Right lobe of liver (tissue), 6 donors: ENCODE results near the gene SF1. TPM values are rescaled to one million over a fixed set of nuclear protein-coding genes. Genes with fewer than 3 reads are reported as not detected.
A peak's percentile ranks its signal among the peaks of the same experiment; 100 is the strongest.

Experiments
- ATAC-seq, 4 donors: fragments of 200-7000 bp; cut with Tn5 transposase; one replicate each; pipeline ENCODE4 v1.9.1; 2020; ENCODE audit warnings: mild to moderate bottlenecking in 4 of 4, moderate library complexity in 4 of 4
- DNase-seq, 3 donors: peaks; one replicate each; pipeline ENCODE4 v3.0.0-alpha.2; 2020
- H3K27ac ChIP-seq, 3 donors: fragments of 200-600 bp; one replicate each; pipeline ENCODE4 v1.8.0; 2022
- H3K27me3 ChIP-seq, 2 donors: fragments of 200-600 bp; one replicate each; pipeline ENCODE4 v1.8.0; 2022
- H3K36me3 ChIP-seq, 4 donors: fragments of 200-600 bp; sonication (generic) in 1 of 4; one replicate each; pipeline versions ENCODE4 v1.5.1 to v1.8.0; 2017 to 2022; ENCODE audit warnings: control low read depth in 1 of 4
- H3K4me1 ChIP-seq, 4 donors: fragments of 200-600 bp; sonication (generic) in 1 of 4; one replicate each; pipeline versions ENCODE4 v1.5.1 to v1.8.0; 2017 to 2022; ENCODE audit warnings: control low read depth in 1 of 4
- H3K4me3 ChIP-seq, 3 donors: fragments of 200-600 bp; one replicate each; pipeline ENCODE4 v1.8.0; 2022
- H3K9me3 ChIP-seq, 4 donors: fragments of 200-600 bp; sonication (generic) in 1 of 4; one replicate each; pipeline versions ENCODE4 v1.5.1 to v1.8.0; 2017 to 2022; ENCODE audit warnings: control low read depth in 1 of 4
- CTCF ChIP-seq, 4 donors: fragments of 200-600 bp in 3 of 4; fragments of 450-650 bp in 1 of 4; IDR thresholded peaks; one replicate each; pipeline versions ENCODE4 v1.5.1 to v1.8.0; 2016 to 2022; ENCODE audit warnings: antibody characterized with exemption in 4 of 4, mild to moderate bottlenecking in 2 of 4
- POLR2A ChIP-seq: fragments of 450-650 bp; IDR thresholded peaks from one replicate; pipeline ENCODE4 v1.6.1; 2017; ENCODE audit warnings: antibody characterized with exemption, mild to moderate bottlenecking
- WGBS: methylation state at CpG from one replicate; pipeline ENCODE4 v1.1.6; 2018; ENCODE audit warnings: low coverage, low lambda C conversion rate; ENCODE audit not compliant: insufficient coverage; ENCODE audit errors: missing lambda C conversion rate; 5-methylcytosine and 5-hydroxymethylcytosine counted together
- intact Hi-C, 2 donors: fragments of 100-400 bp; cut with DNase I; formaldehyde crosslinking; loops; one replicate each; pipeline versions ENCODE4 v1.11.2 to v1.14.1; 2022
- total RNA-seq, 6 experiments: library from RNA; depleted of rRNA in 2 of 6; stranded (reverse); fragments of >200 nt in 2 of 6; fragmentation: NEBNext Ultra II Directional in 3 of 6; extraction: Animal tissue kit (Norgen Biotek cat#: 25700) in 3 of 6; gene quantifications; one replicate each; pipeline versions ENCODE4 v1.1.0 to v1.2.4, GENCODE V29; 2016 to 2023
- donor health status: DM: no; HTN: yes; CAD: no.
- donor health status: DM: no; HTN: no; CAD: no.
- donor health status: DM: no; HTN: no; CAD: no.
- donor health status: DM: no; HTN: yes; CAD: no.
- donor health status: DM: no; HTN: yes; CAD: no.

Gene SF1
- total RNA-seq, 6 experiments from 2014 or later, result 92.7 to 164 (median 141) TPM

GRCh38 chr11:64758330-64759079 is 19.8 kb downstream of the SF1 start:
- DNase-seq (peak in 1 of 3 donors; percentile 51), ATAC-seq (no peak)
- no peaks in the 10 kb centered on the region for H3K9me3 ChIP-seq
- peaks cover 0 to 7% (median under 1%) of the 10 kb centered on the region in 4 donors for H3K36me3 ChIP-seq
- H3K27me3 ChIP-seq, result no peaks in the 10 kb centered on the region
- TF ChIP-seq POLR2A (no peak), CTCF (IDR thresholded peaks at IDR 0.05) (no peak)
- intact Hi-C loops, result no loop called here
- H3K4me3 ChIP-seq, result no peak overlapping the region
- H3K4me1 ChIP-seq, result no peaks in the 10 kb centered on the region
- no peak overlapping the region for H3K27ac ChIP-seq
- WGBS, result 89% methylated on average over 5 of the region's 15 CpGs

GRCh38 chr11:64757549-64758329 is 20.6 kb downstream of the SF1 start:
- DNase-seq (peak in 1 of 3 donors; percentile 49), ATAC-seq (no peak)
- Histone ChIP-seq H3K36me3 (peaks cover 0 to under 1% (median 0%) of the 10 kb centered on the region in 4 donors), H3K27ac (no peak overlapping the region), H3K9me3 (no peaks in the 10 kb centered on the region), H3K4me1 (no peaks in the 10 kb centered on the region), H3K4me3 (no peak overlapping the region), H3K27me3 (no peaks in the 10 kb centered on the region)
- intact Hi-C loops, result no loop called here
- 90% methylated on average over 5 of the region's 19 CpGs for WGBS
- no peak for TF ChIP-seq CTCF (IDR thresholded peaks at IDR 0.05)
- no peak for TF ChIP-seq POLR2A

DNA sequence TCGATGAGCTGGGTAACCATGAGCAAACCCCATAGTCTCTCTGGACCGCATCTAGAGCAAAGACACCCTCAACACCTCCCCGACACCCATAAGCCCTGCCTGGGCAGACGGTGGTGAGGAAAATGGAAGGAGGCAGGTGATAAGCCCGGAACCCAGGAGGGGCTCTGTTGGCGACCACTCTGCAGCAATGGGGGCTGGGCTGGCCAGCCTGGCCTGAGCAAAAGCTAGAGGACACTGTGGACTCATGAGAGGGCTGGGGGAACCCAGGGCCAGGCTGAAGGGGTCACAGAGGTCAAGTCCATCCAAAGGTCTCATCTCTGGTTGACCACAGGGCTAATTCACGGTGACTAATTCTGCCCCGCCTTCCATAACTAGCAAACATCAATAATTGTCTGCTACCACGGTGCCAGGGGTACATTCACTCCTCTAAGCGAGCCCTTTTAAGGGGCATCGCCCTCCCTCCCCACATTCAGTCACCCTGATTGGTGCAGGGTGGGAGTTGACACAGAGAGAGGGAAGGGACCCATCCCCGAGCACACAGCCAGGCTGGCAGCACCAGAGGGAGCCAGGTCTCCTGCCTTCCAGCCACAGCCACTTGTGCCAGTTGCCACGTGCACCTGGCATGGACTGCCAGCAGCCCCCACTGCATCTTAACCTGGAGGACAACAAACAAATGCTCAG is 22.5 kb downstream of the SF1 start:
- no peaks in the 10 kb centered on the region for H3K4me1 ChIP-seq
- intact Hi-C loops, result no loop called here
- TF ChIP-seq POLR2A (no peak), CTCF (IDR thresholded peaks at IDR 0.05) (no peak)
- DNase-seq (peak in 1 of 3 donors; percentile 37), ATAC-seq (no peak)
- no peaks in the 10 kb centered on the region for H3K27me3 ChIP-seq
- H3K4me3 ChIP-seq, result no peak overlapping the region
- H3K27ac ChIP-seq, result no peak overlapping the region
- H3K9me3 ChIP-seq, result no peaks in the 10 kb centered on the region
- no peaks in the 10 kb centered on the region for H3K36me3 ChIP-seq
- WGBS, result 60% methylated on average over 1 of the region's 13 CpGs

GRCh38 chr11:64754919-64755662 is 23.3 kb downstream of the SF1 start:
- H3K9me3 ChIP-seq, result no peaks in the 10 kb centered on the region
- H3K36me3 ChIP-seq, result no peaks in the 10 kb centered on the region
- intact Hi-C loops, result no loop called here
- no peak for TF ChIP-seq CTCF (IDR thresholded peaks at IDR 0.05)
- no peak for TF ChIP-seq POLR2A
- DNase-seq (peak in 1 of 3 donors; percentile 44), ATAC-seq (no peak)
- no peaks in the 10 kb centered on the region for H3K27me3 ChIP-seq
- H3K4me3 ChIP-seq, result no peak overlapping the region
- H3K27ac ChIP-seq, result no peak overlapping the region
- no peaks in the 10 kb centered on the region for H3K4me1 ChIP-seq
- WGBS, result 100% methylated on average over 1 of the region's 21 CpGs
